ENCODE data around the gene RETREG1.

- TF ChIP-seq EZH2 (IDR thresholded peaks at IDR 0.05; ENCODE audit: borderline replicate concordance, low read depth, low read length, severe bottlenecking) (no peak), CTCF (IDR thresholded peaks at IDR 0.05; ENCODE audit: borderline replicate concordance, extremely low read depth, low read length, poor library complexity, severe bottlenecking) (no peak)
These were observed 189.2 kb downstream of the RETREG1 start for GRCh38 chr5:16427587-16427986.
